Omental fat pad (tissue), 4 donors: ENCODE data around the gene NCAM1. TPM values are rescaled to one million over a fixed set of nuclear protein-coding genes. Genes with fewer than 3 reads are reported as not detected.

Experiments used
- ATAC-seq: fragments of 150-250 bp; one replicate; pipeline ENCODE4 v1.9.1; 2016; ENCODE audit warnings: mild to moderate bottlenecking, moderate library complexity; ENCODE audit not compliant: low FRiP score
- DNase-seq: peaks from one replicate; pipeline ENCODE4 v3.0.0-alpha.2; 2019; ENCODE audit warnings: low spot score
- CTCF ChIP-seq, 3 donors: fragments of 450-650 bp; IDR thresholded peaks; one replicate each; pipeline ENCODE4 v1.5.1; 2016 to 2017; ENCODE audit warnings: antibody characterized with exemption in 3 of 3, mild to moderate bottlenecking in 3 of 3, moderate library complexity in 2 of 3
- small RNA-seq: library from RNA; depleted of rRNA; stranded (forward); fragments of <200 nt; gene quantifications from one replicate; pipeline ENCODE3, GENCODE V24; 2016
- total RNA-seq, 4 donors: library from RNA; depleted of rRNA; stranded (reverse); fragments of >200 nt; gene quantifications; one replicate each; pipeline ENCODE4 v1.1.0, GENCODE V29; 2016

NCAM1 gene
- total RNA-seq, 4 donors from 2014 or later: 3.8 to 10.9 (median 7.9) TPM

- ATAC-seq (no peak), DNase-seq (no peak)
- no peak for TF ChIP-seq CTCF (IDR thresholded peaks at IDR 0.05)
Observed at GRCh38 chr11:113315811-113316210, 354.6 kb downstream of the NCAM1 start.

DNA sequence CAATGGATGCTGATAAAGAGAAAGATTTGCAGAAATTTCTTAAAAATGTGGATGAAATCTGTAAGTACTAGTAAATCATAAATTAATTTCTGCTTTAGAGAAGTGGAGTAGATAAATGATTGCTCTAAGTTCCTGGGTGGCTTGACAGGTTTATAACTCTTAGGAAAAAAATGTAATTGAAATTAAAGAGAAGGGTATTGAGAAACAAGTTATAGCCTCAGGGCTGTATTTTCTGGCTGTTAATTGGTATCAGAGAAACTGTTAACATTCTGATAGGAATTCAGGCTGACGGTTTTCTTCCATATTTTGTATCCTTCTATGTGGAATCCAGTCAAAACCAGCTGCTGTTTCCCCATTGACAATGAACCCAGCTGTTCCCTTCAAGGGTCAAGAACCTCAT lies 355.0 kb downstream of the NCAM1 start:
- no peak for ATAC-seq
- no peak for DNase-seq
- no peak for TF ChIP-seq CTCF (IDR thresholded peaks at IDR 0.05)

- DNase-seq (no peak), ATAC-seq (no peak)
Observed at GRCh38 chr11:113317339-113317738, 356.1 kb downstream of the NCAM1 start.

GRCh38 chr11:113319085-113319484 lies 357.9 kb downstream of the NCAM1 start:
- no peak for DNase-seq
- no peak for ATAC-seq
- TF ChIP-seq CTCF (IDR thresholded peaks at IDR 0.05): no peak

More at GRCh38 chr11:113317339-113317738, 356.1 kb downstream of the NCAM1 start:
- TF ChIP-seq CTCF (IDR thresholded peaks at IDR 0.05): no peak

GRCh38 chr11:113322158-113322557 lies 360.9 kb downstream of the NCAM1 start:
- no peak for ATAC-seq
- TF ChIP-seq CTCF (IDR thresholded peaks at IDR 0.05): no peak
- no peak for DNase-seq

- ATAC-seq (no peak), DNase-seq (no peak)
- no peak for TF ChIP-seq CTCF (IDR thresholded peaks at IDR 0.05)
Observed at GRCh38 chr11:113324250-113324649, 363.0 kb downstream of the NCAM1 start.

Small RNAs within 50 kb of the gene (small RNA-seq; reads per million reads assigned to genes)
- not detected for gene RNU7-187P
